SJSA1 (cell line): ENCODE measurements around the gene MACO1. TPM values are rescaled to one million over a fixed set of nuclear protein-coding genes. Genes with fewer than 3 reads are reported as not detected.

Experiments used
- DNase-seq, 2 experiments: peaks; one replicate each; pipeline ENCODE4 v3.0.0-alpha.2; 2015 to 2020; ENCODE audit warnings: low spot score in 2 of 2, low read depth in 1 of 2
- H3K27ac ChIP-seq: fragments of 250-450 bp; sonication (Bioruptor Pico); 2 replicates; pipeline ENCODE4 v1.5.1; 2020; ENCODE audit warnings: mild to moderate bottlenecking, moderate library complexity
- H3K27me3 ChIP-seq: fragments of 250-450 bp; sonication (Bioruptor Pico); replicated peaks from 2 replicates; pipeline ENCODE4 v1.5.1; 2020; ENCODE audit warnings: mild to moderate bottlenecking, moderate library complexity
- H3K36me3 ChIP-seq: fragments of 250-450 bp; sonication (Bioruptor Pico); 2 replicates; pipeline ENCODE4 v1.5.1; 2020; ENCODE audit warnings: mild to moderate bottlenecking
- H3K4me1 ChIP-seq: fragments of 250-450 bp; sonication (Bioruptor Pico); replicated peaks from 2 replicates; pipeline ENCODE4 v1.6.1; 2021; ENCODE audit warnings: mild to moderate bottlenecking
- H3K4me3 ChIP-seq: fragments of 250-450 bp; sonication (Bioruptor Pico); 2 replicates; pipeline ENCODE4 v1.5.1; 2020; ENCODE audit warnings: mild to moderate bottlenecking
- H3K9me3 ChIP-seq: fragments of 250-450 bp; sonication (Bioruptor Pico); replicated peaks from 2 replicates; pipeline ENCODE4 v1.5.1; 2020; ENCODE audit warnings: mild to moderate bottlenecking
- total RNA-seq: library from RNA; depleted of rRNA; stranded (reverse); fragments of >200 nt; shearing (Covaris generic); gene quantifications from 2 replicates; pipeline ENCODE4 v1.2.3, GENCODE V29; 2014

Gene MACO1
- total RNA-seq, 1 experiment from 2014 or later, result 17.6 TPM

DNA sequence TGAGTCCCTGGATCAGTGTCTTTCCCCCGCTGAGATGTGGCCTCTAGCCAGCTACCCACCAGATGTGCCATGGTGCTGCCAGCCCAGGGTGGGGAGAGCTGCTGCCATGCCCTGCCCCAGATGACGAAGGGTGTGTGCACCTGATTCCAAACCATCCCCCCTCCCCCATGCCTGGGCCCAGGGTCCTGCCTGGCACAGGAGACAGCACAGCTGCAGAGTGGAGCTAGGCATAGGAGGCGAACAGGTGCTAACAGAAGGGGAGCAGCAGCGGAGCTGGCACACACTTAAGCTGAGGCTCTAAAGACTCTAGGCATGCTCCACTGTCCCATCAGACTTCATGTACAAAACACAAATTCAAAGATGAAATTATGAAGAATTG is 103.7 kb downstream of the MACO1 start:
- no peaks in the 10 kb centered on the region for H3K4me1 ChIP-seq
- no peak for DNase-seq
- H3K27me3 ChIP-seq, result no peaks in the 10 kb centered on the region
- no peak overlapping the region for H3K27ac ChIP-seq
- H3K4me3 ChIP-seq, result no peak overlapping the region
- H3K9me3 ChIP-seq, result no peaks in the 10 kb centered on the region
- no peaks in the 10 kb centered on the region for H3K36me3 ChIP-seq

DNA sequence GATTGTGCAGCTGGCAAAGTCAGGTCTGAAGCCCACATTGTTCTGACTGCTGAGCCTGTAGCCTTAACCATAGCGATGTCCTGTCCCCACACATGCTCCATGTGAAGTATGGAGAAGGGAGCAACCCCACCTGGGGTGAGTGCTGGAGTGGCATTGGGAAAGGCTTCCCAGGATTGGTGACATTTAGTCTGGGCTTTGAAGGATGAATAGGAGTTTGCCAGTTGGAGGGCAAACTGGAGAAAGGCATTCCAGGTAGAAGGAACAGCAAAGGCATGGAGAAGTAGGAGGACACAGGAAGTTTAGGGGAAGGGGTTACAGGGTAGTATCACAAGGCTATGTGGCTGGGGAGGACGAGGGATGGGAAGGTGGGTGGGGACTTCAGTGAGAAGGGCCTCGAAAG is 105.4 kb downstream of the MACO1 start:
- H3K27me3 ChIP-seq, result no peaks in the 10 kb centered on the region
- H3K4me3 ChIP-seq, result no peak overlapping the region
- no peaks in the 10 kb centered on the region for H3K36me3 ChIP-seq
- DNase-seq, result no peak
- no peak overlapping the region for H3K27ac ChIP-seq
- H3K9me3 ChIP-seq, result no peaks in the 10 kb centered on the region
- no peaks in the 10 kb centered on the region for H3K4me1 ChIP-seq

DNA sequence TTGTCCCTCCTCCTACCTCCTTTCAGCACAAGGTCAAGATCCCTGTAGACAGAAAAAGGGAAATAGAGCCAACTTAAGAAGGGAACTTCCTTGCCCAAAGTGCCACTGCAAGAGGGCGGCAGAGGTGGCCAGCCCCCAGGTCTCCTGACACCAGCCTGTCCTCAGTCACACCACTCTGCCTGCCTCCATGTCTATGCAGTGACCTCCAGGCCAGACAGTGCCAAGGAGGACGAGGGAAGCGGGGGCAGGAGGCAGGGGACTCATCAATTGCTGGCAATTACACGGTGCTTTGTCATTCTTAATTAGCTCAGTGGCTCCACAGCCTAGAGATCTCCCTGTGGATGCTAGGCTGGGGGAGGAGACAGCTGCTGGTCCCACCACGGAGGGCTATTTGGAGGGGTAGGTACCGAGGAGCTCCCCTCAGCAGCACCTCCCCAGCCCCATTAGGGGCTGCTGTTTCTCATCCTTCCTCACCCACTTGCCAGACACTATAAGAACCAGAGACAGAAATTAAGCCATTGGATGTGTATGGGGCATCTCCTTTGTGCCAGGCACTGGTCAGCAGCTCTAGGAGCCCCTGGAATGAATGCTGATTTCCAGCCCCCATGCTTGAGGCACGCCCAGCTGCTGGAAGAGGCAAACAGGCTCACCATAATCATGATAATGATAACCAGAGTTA is 106.6 kb downstream of the MACO1 start:
- Histone ChIP-seq H3K9me3 (no peaks in the 10 kb centered on the region), H3K27ac (no peak overlapping the region), H3K27me3 (no peaks in the 10 kb centered on the region), H3K4me1 (no peaks in the 10 kb centered on the region), H3K4me3 (no peak overlapping the region), H3K36me3 (no peaks in the 10 kb centered on the region)
- DNase-seq, result no peak

DNA sequence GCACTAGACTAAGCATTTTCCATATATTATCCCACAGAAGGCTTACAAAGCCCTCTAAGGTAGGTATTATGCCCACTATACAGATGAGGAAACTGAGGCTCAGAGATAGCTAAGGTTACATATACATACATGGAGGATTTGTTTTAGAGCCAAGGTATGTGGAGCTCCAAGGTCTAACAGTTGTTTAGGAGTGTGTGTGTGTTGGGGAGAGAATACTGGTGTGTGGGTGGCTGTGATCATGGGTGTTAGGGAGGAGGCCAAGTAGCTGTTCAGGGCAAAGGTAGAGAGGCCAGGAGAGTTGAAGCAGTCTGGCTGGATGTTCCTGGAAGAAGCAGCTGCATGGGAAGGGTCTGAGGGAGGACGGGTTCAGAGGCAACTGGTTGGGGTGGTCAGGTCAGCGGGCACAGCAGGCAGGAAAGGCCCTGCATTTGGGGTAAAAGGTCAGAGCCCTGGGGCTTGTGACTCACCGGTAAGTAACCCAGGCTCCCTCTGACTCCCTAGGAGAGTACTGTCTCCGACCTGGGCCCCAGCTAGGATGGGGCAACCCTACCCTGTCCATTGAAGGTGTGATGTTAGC is 107.6 kb downstream of the MACO1 start:
- no peaks in the 10 kb centered on the region; the same call in 1 of the 2 replicates for H3K4me1 ChIP-seq
- no peaks in the 10 kb centered on the region for H3K36me3 ChIP-seq
- no peak overlapping the region for H3K27ac ChIP-seq
- H3K27me3 ChIP-seq, result no peaks in the 10 kb centered on the region
- DNase-seq, result no peak
- no peak overlapping the region for H3K4me3 ChIP-seq
- H3K9me3 ChIP-seq, result no peaks in the 10 kb centered on the region

DNA sequence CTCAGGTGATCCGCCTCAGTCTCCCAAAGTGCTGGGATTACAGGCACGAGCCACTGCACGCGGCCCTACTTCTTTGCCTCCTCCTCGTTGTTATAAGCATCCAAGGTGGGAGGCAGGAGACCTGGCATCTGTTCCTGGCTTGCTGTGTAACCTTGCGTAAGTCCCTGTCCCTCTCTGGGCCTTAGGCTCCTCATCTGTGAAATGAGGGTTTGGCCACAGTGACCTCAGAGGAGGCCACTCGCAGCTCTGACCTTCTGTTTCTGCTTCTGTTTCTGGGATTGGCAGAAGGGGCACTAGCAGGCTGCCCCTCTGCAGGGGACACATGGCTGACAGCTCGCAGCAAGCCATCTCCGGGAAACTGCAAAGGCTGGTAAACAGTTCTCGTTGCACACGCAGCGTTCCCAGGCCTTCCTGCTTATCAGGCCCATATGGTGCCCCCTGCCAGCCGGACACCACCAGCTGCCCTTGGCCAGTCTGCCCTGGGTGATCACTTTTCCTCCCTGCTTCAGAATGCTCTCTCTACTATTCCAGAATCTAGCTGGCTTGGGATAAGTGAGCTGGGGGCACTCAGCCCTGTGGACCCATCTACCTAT is 110.1 kb downstream of the MACO1 start:
- no peak for DNase-seq
- H3K27me3 ChIP-seq, result no peaks in the 10 kb centered on the region
- peaks cover 5% of the 10 kb centered on the region for H3K36me3 ChIP-seq
- H3K4me3 ChIP-seq, result no peak overlapping the region
- peaks cover 10% of the 10 kb centered on the region for H3K4me1 ChIP-seq
- 0 out of 2 replicates have a peak, but pooled peaks cover 5% of the 10 kb centered on the region for H3K9me3 ChIP-seq
- H3K27ac ChIP-seq, result no peak overlapping the region

DNA sequence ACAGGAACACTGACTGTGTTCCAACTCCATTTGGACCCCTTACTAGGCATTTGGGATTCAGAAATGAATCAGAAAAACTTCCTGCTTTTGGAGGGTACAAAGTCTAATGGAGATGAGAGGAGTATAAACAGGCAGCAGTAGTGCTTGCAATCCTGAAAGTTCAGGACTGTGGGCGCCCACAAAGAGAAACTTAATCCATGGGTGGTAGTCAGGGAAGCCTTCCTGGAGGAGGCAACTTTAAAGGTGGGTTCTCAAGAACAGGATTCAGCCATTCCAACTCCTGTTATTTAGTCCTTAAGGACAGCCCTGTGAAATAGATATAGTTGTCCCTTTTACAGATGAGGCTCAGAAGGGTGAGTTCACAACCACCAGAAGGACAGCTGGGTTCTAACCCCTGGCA is 110.7 kb downstream of the MACO1 start:
- Histone ChIP-seq H3K27ac (no peak overlapping the region), H3K9me3 (0 out of 2 replicates have a peak, but pooled peaks cover 5% of the 10 kb centered on the region), H3K27me3 (no peaks in the 10 kb centered on the region), H3K4me1 (peaks cover 10% of the 10 kb centered on the region), H3K4me3 (no peak overlapping the region), H3K36me3 (peaks cover 5% of the 10 kb centered on the region)
- DNase-seq, result no peak

DNA sequence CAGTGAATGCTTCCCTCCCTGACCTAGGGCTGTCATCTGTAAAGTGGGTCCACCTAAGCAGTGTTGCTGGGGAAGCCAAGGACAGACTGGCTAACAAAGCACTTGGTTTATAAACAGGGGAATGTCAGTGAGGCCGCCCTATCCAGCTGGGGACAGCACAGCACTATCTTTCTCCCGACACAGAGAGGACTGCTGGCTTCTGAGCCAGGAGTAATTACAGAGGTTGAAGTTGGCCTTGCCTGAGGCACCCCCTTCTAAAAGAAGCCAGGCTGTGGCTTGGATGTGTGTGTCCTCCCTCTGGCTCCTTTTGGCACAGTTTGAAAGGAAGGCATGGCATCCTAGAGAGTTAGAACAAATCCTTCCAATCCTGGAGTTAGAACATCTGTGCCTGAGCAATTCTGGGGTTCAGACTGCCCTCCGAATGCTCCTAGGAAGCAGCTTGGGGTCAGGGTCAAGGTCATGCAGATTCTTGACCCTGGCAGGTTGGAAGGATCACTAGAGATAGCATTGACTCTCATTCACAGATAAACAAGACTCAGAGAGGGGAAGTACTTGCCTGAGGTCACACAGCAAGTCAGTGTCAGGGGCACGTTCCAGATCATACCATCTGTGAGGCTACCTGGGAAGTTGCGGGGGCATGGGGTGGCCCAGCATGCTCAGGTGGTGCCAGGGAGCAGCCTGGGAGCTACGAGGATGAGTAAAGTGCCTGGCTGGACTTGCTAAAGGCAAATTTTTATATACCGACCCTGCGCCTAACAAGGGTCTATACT is 111.4 kb downstream of the MACO1 start:
- Histone ChIP-seq H3K27me3 (no peaks in the 10 kb centered on the region), H3K4me1 (peaks cover 10% of the 10 kb centered on the region), H3K27ac (no peak overlapping the region), H3K36me3 (peaks cover 5% of the 10 kb centered on the region), H3K4me3 (no peak overlapping the region), H3K9me3 (0 out of 2 replicates have a peak, but pooled peaks cover 5% of the 10 kb centered on the region)
- no peak for DNase-seq

DNA sequence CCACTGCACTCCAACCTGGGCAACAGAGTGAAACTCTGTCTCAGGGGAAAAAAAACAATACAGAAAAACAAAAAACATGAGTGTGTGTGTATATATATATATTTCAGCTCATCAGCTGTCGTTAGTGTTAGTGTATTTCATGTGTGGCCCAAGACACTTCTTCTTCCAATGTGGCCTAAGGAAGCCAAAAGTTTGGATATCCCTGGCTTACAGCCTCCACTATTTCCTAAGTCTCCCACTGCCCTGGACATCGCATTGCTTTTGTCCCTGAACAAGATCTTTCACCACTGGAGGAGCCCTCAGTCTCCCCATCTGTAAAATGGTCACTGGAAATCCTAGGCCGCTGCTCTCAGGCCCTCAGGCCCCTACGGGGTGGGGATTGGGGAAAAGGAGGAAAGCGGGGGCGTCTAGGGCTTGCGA is 112.3 kb downstream of the MACO1 start:
- Histone ChIP-seq H3K27me3 (no peaks in the 10 kb centered on the region), H3K27ac (no peak overlapping the region), H3K36me3 (peaks cover 5% of the 10 kb centered on the region), H3K4me1 (peaks cover 10% of the 10 kb centered on the region), H3K4me3 (peak overlapping the region; percentile 97), H3K9me3 (0 out of 2 replicates have a peak, but pooled peaks cover 5% of the 10 kb centered on the region)
- DNase-seq, result peak in 1 of 2 experiments; percentile 18

DNA sequence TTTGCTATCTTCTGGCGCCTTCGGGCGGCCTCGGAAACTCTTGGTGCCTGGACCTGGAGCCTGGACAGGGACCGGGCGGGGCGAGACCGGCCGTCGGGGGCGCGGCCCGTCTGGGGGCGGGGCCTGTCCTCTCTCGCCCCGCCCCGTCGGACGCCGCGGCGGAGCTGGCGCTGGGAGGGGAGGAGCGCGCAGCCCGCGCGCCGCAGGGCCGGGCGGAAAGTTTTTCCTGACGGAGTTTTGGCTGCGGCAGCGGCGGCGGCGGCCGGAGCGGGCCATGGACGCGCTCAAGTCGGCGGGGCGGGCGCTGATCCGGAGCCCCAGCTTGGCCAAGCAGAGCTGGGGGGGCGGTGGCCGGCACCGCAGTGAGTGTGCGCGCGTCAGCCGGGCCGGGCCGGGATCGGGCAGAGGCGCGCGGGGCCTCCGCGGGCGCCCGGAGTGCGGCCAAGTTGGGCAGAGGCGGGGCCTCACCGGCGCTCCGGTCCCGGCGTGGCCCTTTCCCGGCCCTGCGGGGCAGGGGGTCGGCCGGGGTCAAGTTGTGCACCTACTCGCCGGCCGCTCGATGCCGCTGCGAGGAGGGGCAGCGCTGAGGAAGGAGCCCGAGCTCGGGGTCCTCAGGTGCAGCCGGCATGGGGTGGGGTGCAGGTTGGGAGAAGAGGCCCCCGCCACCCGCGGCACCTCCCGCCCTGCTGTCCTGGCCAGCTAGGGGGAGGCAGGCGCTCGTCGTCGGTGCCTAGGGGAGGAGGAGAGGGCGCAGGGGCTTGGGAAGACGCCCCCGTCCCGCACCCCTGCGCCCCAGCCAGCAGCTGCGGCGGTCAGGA is 112.9 kb downstream of the MACO1 start, which contains the start of gene LDLRAP1:
LDLRAP1 (plus strand) TSS at position 182 of the 818 bp plus-strand sequence; CDS start at position 275, 93 bp downstream.
- peaks cover 5% of the 10 kb centered on the region for H3K36me3 ChIP-seq
- H3K27ac ChIP-seq, result 0 out of 2 replicates have a peak within 1 kb of the TSS, but pooled peaks have one; percentile 16
- H3K27me3 ChIP-seq, result no peaks in the 10 kb centered on the region
- H3K4me3 ChIP-seq, result peak within 1 kb of the TSS; percentile 97
- peak; percentile 74 to 77 for DNase-seq
- H3K4me1 ChIP-seq, result peaks cover 10% of the 10 kb centered on the region
- H3K9me3 ChIP-seq, result 0 out of 2 replicates have a peak, but pooled peaks cover 5% of the 10 kb centered on the region

DNA sequence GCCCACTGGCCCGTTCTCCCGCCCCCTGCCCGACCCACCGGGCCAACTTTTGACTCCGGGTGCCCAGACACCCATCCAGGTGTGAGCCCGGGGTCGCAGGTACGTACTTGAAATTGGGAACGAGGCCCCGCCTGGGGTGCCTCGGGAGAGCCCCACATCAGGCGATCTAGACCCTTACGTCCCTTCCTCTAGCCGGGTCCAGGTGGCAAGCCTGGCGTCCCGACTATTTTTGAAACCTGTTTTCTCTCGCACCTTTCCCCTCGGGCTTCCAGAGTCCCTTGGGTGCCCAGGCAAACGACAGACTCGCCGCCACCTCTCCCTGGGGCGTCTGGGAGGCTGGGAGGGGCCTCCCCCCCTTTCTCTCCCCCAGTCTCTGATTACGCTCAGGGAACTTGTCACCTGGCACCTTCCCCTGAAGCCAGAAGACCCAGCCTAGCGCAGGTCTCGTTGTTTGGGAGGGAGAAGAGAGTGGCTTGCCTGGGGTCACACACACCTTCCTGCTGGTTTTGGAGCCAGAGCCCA is 113.6 kb downstream of the MACO1 start:
- H3K27me3 ChIP-seq, result no peaks in the 10 kb centered on the region
- no peak for DNase-seq
- no peak overlapping the region for H3K27ac ChIP-seq

DNA sequence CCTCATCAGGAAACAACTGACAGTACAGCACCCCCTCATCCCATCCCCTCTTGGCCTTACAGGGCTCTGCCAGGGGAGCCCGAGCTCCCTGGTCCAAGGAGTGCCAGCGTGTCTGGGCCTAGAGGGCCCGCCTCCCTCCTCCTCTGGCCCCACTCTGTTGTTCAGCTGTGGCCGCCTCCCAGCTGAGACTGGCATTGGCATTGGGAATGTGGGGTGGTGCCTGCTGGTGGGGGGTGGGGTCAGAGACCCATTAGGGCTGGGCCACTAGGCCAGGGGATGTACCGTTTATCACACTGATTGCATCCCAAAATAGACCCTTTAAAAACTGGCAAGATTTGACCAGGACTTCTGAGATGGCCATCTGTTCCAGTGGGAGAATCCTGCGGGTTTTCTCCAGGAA is 114.1 kb downstream of the MACO1 start:
- DNase-seq, result no peak
- Histone ChIP-seq H3K4me1 (peaks cover 15% of the 10 kb centered on the region), H3K27me3 (no peaks in the 10 kb centered on the region), H3K36me3 (peaks cover 5% of the 10 kb centered on the region), H3K9me3 (0 out of 2 replicates have a peak, but pooled peaks cover 5% of the 10 kb centered on the region), H3K27ac (no peak overlapping the region), H3K4me3 (no peak overlapping the region; the same call in 1 of the 2 replicates)

More for the DNA sequence above, 113.6 kb downstream of the MACO1 start:
- 0 out of 2 replicates have a peak, but pooled peaks cover 5% of the 10 kb centered on the region for H3K9me3 ChIP-seq
- peaks cover 10% of the 10 kb centered on the region for H3K4me1 ChIP-seq
- H3K4me3 ChIP-seq, result peak overlapping the region; percentile 97
- H3K36me3 ChIP-seq, result peaks cover 5% of the 10 kb centered on the region

DNA sequence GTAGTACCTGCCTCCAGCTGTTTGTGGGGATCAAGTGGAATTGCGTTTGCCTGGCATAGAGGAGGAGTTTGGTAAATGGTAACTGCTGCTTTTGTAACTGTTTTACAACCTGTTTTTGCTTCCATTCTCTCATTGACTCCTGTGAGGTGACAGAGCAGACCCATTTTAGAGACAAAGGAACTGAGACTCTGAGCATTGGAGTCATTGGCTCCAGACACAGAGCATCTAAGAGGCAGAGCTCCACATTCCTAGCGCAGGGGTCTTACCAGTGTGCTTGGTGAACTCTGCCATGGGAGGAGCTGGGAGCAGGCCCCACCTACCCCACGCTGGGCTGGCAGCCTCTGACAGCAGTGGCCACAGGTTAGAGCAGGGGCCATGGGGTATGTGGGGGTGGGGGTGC is 115.1 kb downstream of the MACO1 start:
- peaks cover 5% of the 10 kb centered on the region for H3K36me3 ChIP-seq
- no peak overlapping the region for H3K27ac ChIP-seq
- DNase-seq, result no peak
- 0 out of 2 replicates have a peak, but pooled peaks cover 5% of the 10 kb centered on the region for H3K9me3 ChIP-seq
- H3K4me1 ChIP-seq, result peaks cover 24% of the 10 kb centered on the region
- H3K4me3 ChIP-seq, result no peak overlapping the region
- H3K27me3 ChIP-seq, result no peaks in the 10 kb centered on the region
